ELR (cell line): ENCODE data around the gene PCDHGB4.
"Not testable (repeated sequence)": the region's sequence is repeated elsewhere in the genome, so short reads cannot be mapped to it uniquely, and the experiment has no call there.

Experiments
- DNase-seq: peaks from one replicate; pipeline ENCODE4 v3.0.0-alpha.2; 2015; ENCODE audit warnings: low read depth

Gene PCDHGB4

DNA sequence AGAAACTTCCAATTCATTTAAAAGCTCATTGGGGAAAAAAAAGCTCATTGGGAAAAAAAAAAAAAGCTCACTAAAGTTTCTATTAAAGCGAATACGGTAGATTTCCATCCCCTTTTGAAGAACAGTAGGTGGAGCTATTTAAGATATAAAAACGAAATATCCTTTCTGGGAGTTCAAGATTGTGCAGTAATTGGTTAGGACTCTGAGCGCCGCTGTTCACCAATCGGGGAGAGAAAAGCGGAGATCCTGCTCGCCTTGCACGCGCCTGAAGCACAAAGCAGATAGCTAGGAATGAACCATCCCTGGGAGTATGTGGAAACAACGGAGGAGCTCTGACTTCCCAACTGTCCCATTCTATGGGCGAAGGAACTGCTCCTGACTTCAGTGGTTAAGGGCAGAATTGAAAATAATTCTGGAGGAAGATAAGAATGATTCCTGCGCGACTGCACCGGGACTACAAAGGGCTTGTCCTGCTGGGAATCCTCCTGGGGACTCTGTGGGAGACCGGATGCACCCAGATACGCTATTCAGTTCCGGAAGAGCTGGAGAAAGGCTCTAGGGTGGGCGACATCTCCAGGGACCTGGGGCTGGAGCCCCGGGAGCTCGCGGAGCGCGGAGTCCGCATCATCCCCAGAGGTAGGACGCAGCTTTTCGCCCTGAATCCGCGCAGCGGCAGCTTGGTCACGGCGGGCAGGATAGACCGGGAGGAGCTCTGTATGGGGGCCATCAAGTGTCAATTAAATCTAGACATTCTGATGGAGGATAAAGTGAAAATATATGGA, 43.0 kb downstream of the PCDHGB4 start, which contains the start of gene PCDHGA12:
Gene PCDHGA12 (plus strand): TSS at position 176 of the 782 bp plus-strand sequence. CDS start 253 bp downstream, at position 429.
- peak; percentile 66 for DNase-seq

DNA sequence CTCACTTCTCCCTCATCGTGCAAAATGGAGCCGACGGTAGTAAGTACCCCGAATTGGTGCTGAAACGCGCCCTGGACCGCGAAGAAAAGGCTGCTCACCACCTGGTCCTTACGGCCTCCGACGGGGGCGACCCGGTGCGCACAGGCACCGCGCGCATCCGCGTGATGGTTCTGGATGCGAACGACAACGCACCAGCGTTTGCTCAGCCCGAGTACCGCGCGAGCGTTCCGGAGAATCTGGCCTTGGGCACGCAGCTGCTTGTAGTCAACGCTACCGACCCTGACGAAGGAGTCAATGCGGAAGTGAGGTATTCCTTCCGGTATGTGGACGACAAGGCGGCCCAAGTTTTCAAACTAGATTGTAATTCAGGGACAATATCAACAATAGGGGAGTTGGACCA, 43.8 kb downstream of the PCDHGB4 start:
- no peak for DNase-seq

DNA sequence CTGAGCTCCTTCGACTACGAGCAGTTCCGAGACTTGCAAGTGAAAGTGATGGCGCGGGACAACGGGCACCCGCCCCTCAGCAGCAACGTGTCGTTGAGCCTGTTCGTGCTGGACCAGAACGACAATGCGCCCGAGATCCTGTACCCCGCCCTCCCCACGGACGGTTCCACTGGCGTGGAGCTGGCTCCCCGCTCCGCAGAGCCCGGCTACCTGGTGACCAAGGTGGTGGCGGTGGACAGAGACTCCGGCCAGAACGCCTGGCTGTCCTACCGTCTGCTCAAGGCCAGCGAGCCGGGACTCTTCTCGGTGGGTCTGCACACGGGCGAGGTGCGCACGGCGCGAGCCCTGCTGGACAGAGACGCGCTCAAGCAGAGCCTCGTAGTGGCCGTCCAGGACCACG, 44.8 kb downstream of the PCDHGB4 start:
- DNase-seq: not testable (repeated sequence)

DNA sequence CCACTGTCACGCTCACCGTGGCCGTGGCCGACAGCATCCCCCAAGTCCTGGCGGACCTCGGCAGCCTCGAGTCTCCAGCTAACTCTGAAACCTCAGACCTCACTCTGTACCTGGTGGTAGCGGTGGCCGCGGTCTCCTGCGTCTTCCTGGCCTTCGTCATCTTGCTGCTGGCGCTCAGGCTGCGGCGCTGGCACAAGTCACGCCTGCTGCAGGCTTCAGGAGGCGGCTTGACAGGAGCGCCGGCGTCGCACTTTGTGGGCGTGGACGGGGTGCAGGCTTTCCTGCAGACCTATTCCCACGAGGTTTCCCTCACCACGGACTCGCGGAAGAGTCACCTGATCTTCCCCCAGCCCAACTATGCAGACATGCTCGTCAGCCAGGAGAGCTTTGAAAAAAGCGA, 45.2 kb downstream of the PCDHGB4 start:
- DNase-seq: not testable (repeated sequence)

DNA sequence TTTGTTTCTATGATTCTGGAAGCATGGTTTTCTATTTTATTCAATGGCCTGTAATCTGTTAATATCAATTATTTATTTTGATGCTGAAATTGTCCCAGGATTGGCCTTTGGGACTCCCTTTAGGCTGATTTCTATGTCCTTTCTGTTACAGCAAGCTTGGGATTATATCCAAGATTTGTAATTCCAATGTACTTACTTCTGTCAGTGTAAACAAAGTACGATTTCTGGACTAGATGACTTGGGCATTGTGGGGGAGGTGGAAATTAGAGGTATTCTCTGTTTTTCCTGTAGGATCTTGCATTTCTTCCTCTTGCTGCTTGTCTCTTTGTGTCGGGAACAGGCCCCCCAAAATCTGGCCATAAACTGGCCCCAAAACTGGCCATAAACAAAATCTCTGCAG, 46.5 kb downstream of the PCDHGB4 start:
- no peak for DNase-seq

DNA sequence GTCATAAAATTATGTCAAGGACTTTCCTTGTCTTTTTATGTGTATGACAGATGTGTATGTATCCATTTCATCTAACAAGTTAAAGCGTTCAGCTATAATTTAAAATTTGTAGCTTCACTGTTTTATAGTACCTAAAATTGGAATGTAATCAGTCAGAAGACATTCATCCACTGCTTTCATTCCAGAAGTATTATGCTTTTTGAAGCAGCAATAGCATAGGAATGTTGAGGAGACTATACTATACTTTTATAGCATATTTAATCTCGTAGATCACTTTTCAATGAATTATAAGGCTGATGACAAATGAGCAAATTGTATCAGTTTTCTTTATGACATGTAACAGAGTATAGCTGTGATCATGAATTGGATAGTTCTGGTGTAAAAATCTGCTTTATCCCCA, 49.7 kb downstream of the PCDHGB4 start:
- DNase-seq: peak; percentile 37

DNA sequence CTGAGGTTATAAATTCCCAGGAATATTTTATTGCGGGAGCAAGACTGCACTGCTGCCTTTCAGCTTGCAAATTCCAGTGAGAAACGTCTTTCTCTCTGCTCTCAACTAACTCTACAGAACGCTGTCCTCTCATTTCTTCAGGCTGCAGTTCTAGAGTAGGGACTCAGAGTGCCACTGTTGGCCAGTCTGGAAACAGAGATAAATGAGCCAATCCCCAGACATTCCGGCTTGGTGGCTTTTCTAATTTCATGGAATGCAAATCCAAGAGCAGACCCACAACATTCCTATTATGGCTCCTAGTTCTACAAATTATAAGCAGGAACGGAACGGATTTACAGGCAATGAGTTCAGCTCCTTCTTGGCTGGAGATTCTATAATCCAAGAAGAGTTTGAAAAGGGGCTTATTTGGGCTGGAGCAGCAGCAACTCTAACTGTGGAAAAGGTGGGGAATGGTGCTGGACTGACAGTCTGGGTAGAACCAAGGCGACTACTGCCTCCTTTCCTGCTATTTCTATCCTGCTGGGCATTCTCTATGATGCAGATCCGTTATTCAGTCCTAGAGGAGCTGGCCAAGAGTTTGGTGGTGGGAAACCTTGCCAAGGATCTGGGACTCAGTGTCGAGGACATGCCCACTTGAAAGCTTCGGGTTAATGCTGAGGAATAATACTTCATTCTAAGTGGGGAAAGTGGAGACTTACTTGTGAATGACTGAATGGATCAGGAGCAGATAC, 52.1 kb downstream of the PCDHGB4 start:
- no peak for DNase-seq
